GM18511 (cell line): ENCODE results near the gene KCMF1.

Experiments
- ATAC-seq: cut with Tn5 transposase; IDR thresholded peaks from one replicate; pipeline ENCODE4 v1.9.1; 2021; ENCODE audit warnings: mild to moderate bottlenecking, moderate library complexity; ENCODE audit not compliant: unreplicated experiment

KCMF1 gene

GRCh38 chr2:84956334-84957297, 14.3 kb upstream of the KCMF1 start:
- no peak for ATAC-seq

- no peak for ATAC-seq
These were observed 13.2 kb upstream of the KCMF1 start for GRCh38 chr2:84957771-84958134.

GRCh38 chr2:84958135-84959059, 12.6 kb upstream of the KCMF1 start:
- ATAC-seq: no peak

- no peak for ATAC-seq
These were observed 11.8 kb upstream of the KCMF1 start for GRCh38 chr2:84959095-84959565.

- ATAC-seq: no peak
These were observed 11.1 kb upstream of the KCMF1 start for GRCh38 chr2:84959566-84960506.

DNA sequence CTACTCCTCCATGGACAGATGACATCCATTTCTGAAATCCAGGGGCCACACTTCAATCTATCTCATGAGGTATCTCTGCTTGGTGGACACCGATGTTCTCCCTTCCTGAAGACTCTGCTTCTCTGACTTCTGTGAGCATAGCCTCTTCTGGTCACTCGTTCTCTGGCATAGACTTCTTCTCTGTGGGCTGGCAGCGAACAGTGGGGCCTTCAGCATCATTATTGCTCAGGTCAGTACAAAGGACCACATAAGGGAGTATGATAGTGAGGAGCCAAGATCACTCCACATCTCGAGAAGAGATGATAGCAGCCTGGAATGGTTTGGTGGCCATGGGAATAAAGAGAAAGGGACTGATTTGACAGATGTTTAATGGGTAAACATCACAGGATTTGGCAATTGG, 8.0 kb upstream of the KCMF1 start:
- ATAC-seq: no peak

DNA sequence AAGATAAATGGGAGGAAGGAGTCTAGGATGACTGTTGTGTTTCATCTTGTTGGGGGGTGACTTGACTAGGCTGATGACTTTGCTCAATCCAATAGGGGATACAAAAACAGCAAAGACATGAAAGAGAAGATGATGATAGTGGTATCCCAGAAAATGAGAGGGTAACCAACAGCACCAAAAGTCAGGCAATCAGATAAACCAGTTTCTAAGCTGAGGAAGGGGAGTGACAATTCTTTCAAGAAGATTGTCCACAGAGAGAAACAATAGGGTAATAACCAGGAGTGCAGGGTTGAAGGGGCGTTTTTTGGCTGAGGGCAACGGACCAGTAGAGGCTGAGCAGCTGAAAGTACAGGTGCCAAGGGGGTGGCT, 7.7 kb upstream of the KCMF1 start:
- ATAC-seq: no peak

DNA sequence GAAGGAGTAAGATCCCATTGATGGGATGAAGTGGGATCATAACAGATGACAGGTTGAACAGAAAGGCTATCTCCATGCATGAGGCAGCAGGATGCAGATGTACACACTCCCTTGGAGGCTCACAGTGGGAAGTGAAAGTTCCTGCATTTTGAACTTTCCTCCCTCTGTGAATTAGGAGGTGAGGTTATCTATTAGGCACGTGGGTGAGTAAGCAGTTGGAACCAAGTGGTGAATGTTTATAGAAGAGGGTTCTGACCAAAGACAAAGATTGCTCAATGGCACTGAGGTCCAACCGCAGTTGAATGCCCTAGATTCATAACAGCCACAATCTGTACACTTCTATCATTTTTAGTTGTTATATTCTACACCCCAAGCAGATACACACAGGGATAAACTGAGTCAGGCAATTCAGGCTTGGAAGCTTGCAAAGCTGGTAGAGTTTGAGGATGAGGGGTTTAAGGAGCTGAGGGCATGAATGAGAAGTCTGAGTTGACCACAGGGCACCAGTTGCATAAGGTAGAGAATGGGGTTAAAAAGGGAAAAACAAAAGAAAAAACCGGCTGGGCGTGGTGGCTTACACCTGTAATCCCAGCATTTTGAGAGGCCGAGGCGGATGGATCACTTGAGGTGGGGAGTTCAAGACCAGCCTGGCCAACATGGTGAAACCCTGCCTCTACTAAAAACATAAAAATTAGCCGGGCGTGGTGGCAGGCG, 7.1 kb upstream of the KCMF1 start:
- no peak for ATAC-seq

DNA sequence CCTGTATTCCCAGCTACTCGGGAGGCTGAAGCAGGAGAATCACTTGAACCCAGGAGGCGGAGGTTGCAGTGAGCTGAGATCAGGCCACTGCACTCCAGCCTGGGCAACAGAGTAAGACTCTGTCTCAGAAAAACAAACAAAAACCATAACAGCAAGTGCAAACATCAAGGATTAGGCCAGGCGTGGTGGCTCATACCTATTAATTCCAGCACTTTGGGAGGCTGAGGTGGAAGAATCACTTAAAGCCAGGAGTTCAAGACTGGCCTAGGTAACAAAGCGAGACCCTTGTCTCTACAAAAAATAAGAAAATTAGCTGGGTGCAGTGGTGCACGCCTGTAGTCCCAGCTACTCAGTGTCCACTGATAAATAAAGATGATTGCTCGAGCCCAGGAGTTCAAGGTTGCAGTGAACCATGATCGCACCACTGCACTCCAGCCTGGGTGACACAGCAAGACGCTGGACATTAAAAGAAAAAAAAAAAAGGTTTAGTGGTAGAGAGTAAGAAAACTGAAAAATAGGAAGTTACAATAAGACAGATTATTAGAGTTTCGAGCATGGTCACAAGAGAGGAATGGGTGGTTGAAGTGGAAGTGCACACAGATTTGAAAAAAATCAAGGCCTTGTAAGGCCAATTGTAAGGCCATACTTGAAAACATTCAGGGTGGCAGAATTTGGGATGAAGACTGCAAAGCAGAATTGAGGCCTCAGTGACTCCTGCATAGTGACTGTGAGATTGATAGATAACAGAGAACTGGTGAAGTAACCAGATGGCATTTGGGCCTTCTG, 6.4 kb upstream of the KCMF1 start:
- ATAC-seq: no peak

DNA sequence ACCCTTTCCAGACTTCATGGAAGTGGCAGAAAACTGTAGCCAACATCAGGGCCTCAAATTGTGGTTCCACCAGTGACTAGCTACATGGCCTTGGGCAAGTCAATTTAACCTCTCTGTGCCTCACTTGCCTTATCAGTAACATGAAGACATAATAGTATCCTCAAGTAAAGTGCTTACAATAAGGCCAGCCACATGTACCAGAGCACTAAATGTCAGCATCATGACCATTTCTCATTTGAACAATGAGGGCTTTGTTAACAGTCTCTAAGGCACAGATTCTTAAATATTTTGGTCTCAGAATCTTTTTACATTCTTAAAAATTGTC, 5.8 kb upstream of the KCMF1 start:
- no peak for ATAC-seq

GRCh38 chr2:84965827-84966226, 5.1 kb upstream of the KCMF1 start:
- ATAC-seq: no peak

- no peak for ATAC-seq
These were observed 4.2 kb upstream of the KCMF1 start for GRCh38 chr2:84966731-84967130.

- no peak for ATAC-seq
These were observed 1.3 kb upstream of the KCMF1 start for GRCh38 chr2:84969511-84970209.

DNA sequence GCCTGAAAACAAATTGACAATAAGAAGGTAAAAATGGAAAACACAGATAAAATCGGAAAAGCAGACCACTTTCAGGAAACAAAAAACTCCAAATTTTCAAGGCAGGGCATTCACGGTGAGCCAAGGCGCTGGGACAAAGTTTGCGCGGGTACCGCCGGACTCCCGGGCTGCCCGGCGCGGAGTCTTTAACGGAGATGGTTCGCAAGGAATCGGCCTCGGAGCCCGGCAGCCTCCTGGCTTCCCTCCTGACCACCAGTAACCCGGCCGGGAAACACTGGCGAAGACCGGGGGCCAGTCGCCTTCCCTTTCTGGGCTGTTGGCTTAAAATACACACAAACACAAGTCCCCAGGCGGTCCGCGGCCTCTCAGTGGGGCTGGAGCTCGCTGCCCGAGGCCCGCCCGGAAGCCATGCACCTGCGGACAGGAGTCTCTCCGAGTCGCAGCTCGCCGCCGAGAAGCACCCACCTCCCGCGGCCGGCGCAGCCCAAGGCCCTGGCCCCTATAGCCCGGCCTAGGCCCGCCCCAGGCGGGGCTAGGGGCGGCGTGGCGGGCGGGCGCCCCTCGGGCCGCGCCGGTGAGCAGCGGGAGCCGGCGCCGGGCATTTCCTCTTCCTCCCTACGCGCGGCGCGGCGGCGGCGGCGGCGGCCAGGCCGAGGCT, 622 bp upstream of the KCMF1 start:
- peak; percentile 45 for ATAC-seq

DNA sequence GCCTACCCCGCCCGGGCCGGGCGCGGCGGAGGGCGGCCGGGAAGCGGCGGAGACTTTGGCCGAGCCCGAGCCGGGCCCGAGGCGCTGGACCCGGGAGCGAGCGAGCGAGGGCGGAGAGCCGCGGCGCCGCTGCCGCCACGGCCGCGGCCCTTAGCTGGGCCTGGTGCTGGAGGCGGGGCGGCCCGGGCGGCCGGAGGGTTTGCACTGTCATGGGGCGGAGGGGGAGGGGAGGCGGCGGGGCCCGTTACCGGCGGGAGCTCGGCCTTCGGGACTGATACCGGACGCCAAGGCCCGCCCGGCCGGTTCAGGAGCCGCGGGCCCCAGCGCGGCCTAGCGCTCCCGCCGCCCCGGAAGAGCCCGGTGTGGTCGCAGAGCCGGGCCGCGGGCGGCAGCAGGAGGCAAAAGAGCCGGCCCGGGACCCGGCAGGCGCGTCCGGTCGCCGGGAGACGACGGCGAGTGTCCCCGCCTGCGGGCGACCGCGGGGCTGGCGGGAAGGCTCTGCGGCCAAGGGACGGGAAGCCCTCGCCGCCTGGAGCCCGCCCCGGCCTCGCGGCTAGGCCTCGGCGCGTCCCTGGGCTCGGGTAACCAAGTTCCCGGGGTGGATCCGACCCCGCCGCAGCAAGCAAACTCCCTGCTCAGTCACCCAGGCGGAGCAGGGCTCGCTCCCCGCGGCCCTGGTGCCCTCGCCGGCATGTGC, 697 bp downstream of the KCMF1 start:
- peak; percentile 45 for ATAC-seq

DNA sequence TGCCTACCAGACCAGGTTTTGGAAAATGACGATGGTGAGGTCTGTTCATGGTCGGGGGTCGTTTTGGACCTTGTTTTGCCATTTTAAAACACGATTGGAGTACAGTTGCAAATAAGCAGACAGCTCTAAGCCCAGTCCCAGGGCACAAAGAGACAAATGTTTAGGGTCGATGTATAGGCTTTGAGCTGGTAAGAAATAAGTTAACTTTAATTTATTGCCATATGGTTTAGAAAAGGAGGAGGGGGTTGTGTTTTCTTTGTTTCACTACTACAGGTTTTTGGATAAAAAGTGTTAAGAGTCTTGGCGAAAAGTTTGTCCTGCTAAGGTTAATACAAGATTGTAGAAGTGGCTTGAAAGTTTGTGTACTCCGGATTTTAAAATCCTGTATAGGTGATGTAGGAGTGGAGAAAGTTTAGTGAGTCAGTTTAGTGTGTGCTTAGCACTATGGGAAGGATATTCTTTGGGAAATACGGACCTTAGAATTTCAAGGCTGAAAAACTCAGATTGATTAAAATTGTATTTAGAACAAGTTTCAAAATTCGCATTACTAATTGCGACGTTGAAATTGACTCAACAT, 1.3 kb downstream of the KCMF1 start:
- no peak for ATAC-seq

DNA sequence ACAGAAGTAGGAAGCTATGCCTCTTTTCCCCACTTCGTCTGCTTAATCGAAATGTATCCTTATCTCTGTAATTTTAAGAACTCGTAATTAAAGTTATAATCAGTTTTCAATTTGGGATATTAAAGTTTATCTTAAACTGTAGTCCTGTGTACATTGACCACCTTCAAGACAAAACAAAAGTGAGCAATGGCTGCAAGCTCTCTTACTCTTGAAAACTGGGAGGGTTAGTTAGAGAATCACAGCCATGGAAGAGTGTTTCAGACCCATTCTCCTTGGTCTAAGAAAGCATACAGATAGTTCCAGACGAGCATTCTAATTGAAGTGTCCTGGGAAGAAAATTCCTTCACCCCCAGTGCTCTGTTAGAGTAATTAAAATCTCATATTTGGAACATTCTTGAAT, 2.0 kb downstream of the KCMF1 start:
- ATAC-seq: no peak
